SJSA1 (cell line): Measurements from ENCODE around the gene MTA2. TPM values are rescaled to one million over a fixed set of nuclear protein-coding genes. Genes with fewer than 3 reads are reported as not detected.
"Not testable (repeated sequence)": the region's sequence is repeated elsewhere in the genome, so short reads cannot be mapped to it uniquely, and the experiment has no call there.

Source experiments
- DNase-seq, 2 experiments: peaks; one replicate each; pipeline ENCODE4 v3.0.0-alpha.2; 2015 to 2020; ENCODE audit warnings: low spot score in 2 of 2, low read depth in 1 of 2
- H3K27ac ChIP-seq: fragments of 250-450 bp; sonication (Bioruptor Pico); 2 replicates; pipeline ENCODE4 v1.5.1; 2020; ENCODE audit warnings: mild to moderate bottlenecking, moderate library complexity
- H3K27me3 ChIP-seq: fragments of 250-450 bp; sonication (Bioruptor Pico); replicated peaks from 2 replicates; pipeline ENCODE4 v1.5.1; 2020; ENCODE audit warnings: mild to moderate bottlenecking, moderate library complexity
- H3K36me3 ChIP-seq: fragments of 250-450 bp; sonication (Bioruptor Pico); 2 replicates; pipeline ENCODE4 v1.5.1; 2020; ENCODE audit warnings: mild to moderate bottlenecking
- H3K4me1 ChIP-seq: fragments of 250-450 bp; sonication (Bioruptor Pico); replicated peaks from 2 replicates; pipeline ENCODE4 v1.6.1; 2021; ENCODE audit warnings: mild to moderate bottlenecking
- H3K4me3 ChIP-seq: fragments of 250-450 bp; sonication (Bioruptor Pico); 2 replicates; pipeline ENCODE4 v1.5.1; 2020; ENCODE audit warnings: mild to moderate bottlenecking
- H3K9me3 ChIP-seq: fragments of 250-450 bp; sonication (Bioruptor Pico); replicated peaks from 2 replicates; pipeline ENCODE4 v1.5.1; 2020; ENCODE audit warnings: mild to moderate bottlenecking
- total RNA-seq: library from RNA; depleted of rRNA; stranded (reverse); fragments of >200 nt; shearing (Covaris generic); gene quantifications from 2 replicates; pipeline ENCODE4 v1.2.3, GENCODE V29; 2014

MTA2 gene
- total RNA-seq, 1 experiment from 2014 or later: 214 TPM

DNA sequence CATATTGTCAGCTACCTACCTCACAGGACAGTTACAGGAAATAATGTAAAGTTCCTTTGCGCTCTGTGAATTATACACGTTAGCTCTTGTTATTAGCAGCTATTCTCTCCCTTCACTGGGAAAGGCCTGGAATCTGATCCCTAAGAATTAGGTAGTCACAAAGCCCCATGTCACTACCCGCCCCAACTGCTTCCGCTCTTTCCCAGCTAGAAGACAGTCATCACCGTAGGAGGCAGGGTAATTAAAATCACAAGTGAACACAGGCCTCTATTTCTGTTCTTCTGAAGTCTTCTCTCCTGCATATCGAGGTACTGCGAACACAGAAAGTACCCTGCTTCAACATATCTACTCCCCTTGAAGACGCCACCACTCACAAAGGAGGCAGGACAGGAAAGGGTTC, 42.5 kb downstream of the MTA2 start:
- no peak overlapping the region for H3K27ac ChIP-seq
- H3K4me3 ChIP-seq: no peak overlapping the region
- peaks cover 61% of the 10 kb centered on the region for H3K4me1 ChIP-seq
- no peaks in the 10 kb centered on the region for H3K9me3 ChIP-seq
- no peak for DNase-seq
- peaks cover 77% of the 10 kb centered on the region for H3K36me3 ChIP-seq
- H3K27me3 ChIP-seq: no peaks in the 10 kb centered on the region

DNA sequence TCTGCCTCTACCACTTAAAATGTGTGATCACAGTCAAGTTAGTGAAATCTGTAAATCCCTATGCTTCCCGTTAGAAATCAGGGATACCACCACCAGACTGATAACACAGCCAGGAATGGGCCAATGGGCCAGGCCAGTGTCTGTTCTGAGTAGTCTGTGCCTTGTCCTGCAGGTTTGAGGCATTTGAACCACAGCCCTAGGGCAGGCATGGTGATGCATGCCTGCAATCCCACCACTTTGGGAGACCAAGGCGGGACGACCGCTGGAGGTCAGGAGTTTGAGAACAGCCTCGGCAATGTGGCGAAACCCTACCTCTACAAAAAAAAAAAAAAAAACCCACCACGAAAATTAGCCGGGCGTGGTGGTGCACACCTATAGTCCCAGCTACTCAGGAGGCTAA, 43.0 kb downstream of the MTA2 start:
- Histone ChIP-seq H3K9me3 (no peaks in the 10 kb centered on the region), H3K36me3 (peaks cover 72% of the 10 kb centered on the region), H3K4me3 (no peak overlapping the region), H3K27ac (no peak overlapping the region), H3K4me1 (peaks cover 67% of the 10 kb centered on the region), H3K27me3 (no peaks in the 10 kb centered on the region)
- DNase-seq: no peak

DNA sequence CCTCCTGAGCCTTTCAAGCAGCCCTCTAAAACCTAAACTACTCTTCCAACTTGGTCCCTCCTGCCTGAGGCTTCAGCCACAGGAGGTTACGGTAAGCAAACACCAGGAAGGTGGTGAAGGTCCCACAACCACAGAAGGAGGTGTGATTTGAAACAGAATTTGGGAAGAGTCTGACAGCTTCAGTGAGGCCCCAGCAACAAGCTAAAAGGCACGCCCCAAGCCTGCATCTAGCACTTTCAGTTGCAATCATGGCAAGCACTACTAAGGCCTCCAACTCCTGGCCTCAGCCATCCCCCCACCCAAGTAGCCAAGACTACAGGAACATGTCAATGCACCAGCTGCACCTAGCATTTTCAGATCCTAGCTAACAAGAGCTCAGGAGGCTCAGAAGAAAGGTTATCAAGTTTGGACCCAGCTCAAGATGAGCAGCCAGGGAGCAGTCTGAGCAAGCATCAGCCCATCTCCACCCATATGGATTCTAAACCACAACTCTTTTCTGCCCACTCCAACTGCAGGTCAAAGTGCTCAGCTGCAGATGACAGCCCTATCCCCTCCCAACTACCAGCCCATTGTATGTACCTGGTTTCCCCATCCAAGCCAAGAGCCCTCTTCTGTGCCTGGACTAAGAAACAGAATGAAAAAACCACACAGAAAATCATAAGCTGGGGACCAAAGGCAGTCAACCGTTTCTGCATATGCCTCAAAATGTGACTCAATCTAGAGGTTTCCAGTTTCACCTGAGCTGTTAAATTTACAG, 44.6 kb downstream of the MTA2 start:
- peaks cover 83% of the 10 kb centered on the region for H3K4me1 ChIP-seq
- H3K36me3 ChIP-seq: peaks cover 55% of the 10 kb centered on the region
- peak overlapping the region; percentile 96 for H3K27ac ChIP-seq
- no peaks in the 10 kb centered on the region for H3K27me3 ChIP-seq
- no peak overlapping the region for H3K4me3 ChIP-seq
- H3K9me3 ChIP-seq: no peaks in the 10 kb centered on the region
- no peak for DNase-seq

DNA sequence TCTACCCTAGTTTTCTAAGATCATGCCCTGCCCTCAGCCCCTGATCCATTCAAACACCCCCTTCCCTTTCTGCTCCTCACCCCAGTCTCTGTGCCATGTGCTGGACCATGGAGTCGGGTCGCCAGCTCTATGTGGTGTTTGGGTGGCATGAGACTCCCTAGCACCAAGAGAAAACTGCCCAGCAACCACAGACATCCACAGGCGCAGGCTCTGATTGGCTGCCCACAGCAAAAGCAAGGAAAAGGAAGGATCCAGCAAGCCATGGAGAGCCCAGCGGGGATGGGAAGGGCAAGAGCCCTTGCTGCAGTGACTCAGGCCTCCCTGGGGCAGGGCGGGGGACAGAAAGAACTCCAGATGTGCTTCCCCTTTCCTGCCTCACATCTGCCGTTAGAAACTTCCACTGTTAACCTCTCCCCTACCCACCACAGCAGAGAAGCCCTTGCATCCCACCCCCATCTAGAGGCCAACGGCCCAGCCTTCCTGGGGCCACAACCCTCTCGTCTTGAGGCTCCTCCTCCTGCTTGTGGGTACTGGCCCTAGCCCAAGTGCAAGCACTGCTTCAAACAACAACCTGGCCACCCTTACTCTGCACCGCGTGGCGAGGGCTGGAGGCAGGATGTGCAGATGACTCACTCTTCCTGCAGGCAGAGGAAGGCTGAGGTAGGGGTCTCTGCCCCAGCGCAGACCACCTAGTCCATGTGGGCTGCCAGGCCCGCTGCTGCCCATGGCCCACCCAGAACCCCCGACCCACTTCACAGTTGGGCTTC, 45.4 kb downstream of the MTA2 start:
- DNase-seq: peak; percentile 99
- no peaks in the 10 kb centered on the region for H3K9me3 ChIP-seq
- H3K27ac ChIP-seq: peak overlapping the region; percentile 96
- H3K27me3 ChIP-seq: no peaks in the 10 kb centered on the region
- H3K36me3 ChIP-seq: peaks cover 48% of the 10 kb centered on the region
- peaks cover 85% of the 10 kb centered on the region for H3K4me1 ChIP-seq
- no peak overlapping the region for H3K4me3 ChIP-seq

DNA sequence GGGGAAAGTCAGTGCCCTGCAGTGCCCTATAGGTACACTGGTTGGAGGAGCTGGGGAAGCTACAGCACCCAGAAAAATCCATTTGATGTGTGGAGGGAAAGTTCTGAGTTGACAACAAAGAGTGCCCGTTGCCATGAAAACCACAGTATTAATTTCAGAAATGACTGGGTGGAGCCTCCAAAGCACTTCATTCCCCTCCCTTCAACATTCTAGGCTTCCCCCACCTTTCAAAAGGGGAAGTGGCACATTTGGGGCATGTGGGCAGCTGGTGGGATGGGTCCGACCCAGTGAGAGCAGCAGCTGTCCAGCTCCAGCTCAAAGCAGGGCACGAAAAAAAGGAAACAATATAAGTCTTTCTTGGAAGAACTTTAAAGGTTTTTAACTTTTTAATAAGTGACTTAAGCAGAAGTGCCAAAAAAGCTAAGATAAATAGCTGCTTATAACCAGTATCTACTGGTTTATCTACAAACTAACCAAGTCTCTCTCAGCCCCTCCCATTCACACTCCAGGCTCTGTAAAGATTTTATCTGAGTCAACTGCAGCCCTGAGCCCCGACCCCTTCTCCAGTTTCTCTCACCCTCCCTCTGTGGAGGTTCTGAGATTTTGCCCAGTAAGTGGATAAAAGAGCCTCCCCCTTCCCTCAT, 46.1 kb downstream of the MTA2 start:
- Histone ChIP-seq H3K27ac (peak overlapping the region; percentile 96), H3K9me3 (no peaks in the 10 kb centered on the region), H3K4me3 (no peak overlapping the region), H3K36me3 (peaks cover 42% of the 10 kb centered on the region), H3K4me1 (peaks cover 81% of the 10 kb centered on the region), H3K27me3 (no peaks in the 10 kb centered on the region)
- no peak for DNase-seq

DNA sequence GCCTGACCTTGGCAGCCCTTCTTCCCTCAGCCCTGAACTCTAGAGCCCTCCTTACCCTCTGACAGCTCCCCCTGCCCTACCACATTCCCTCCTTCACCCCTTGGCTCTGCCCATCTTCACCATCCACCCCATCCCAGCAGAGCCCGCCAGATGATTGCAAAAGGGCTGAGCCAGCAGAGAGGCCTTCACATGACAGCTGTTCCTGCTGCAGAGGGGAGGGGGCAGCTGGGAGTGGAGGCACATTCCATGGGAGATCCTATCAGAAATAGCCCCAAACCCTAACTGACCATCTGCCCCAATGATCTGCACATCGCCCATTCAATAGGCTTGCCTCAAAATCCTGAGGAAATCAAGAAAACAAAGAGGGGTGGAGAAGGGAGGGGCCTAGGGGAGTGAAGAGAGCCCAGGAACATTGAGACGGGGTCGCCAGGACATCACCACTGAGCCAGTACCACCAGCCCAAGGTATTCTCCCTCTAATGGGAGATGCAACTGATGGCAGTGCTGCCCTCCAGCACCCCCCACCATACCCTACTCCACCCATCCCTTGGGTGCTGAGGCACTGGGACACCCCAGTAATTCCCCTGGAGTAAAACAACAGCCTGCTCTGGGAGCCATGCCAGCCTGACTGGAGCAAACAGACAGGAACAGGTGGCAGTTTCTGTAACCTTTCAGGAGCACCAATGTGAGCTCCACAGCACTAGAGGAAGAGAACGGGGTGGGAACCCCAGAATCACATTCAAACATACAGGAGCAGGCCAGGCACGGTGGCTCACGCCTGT, 47.1 kb downstream of the MTA2 start:
- no peak for DNase-seq
- H3K36me3 ChIP-seq: peaks cover 33% of the 10 kb centered on the region
- no peaks in the 10 kb centered on the region for H3K9me3 ChIP-seq
- peak overlapping the region; percentile 96 for H3K27ac ChIP-seq
- peaks cover 70% of the 10 kb centered on the region for H3K4me1 ChIP-seq
- no peak overlapping the region for H3K4me3 ChIP-seq
- no peaks in the 10 kb centered on the region for H3K27me3 ChIP-seq

DNA sequence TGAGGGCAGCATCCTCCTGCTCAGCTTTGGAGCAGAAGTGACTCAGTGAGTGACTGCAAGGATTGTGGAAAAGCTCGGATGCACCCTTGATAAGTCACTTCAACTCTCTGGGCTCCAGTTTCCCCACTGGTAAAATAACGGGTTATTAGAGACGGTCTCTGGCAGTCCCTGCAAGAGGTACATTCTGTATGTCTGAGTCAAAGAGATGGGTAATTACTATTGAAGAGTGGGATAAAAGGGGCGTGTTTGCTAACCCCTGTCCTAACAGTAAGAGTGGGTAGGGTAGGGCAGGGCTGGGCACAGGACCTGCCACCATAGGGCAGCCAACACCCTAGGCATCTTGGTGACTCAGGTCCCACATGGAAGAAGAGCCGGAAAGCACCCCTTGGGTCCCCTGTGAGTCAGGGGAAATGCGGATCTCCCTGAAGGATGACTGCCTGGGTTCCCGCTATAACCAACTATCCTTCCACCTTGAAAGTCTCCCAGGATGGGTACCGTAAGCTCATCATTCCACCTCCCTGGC, 47.8 kb downstream of the MTA2 start:
- Histone ChIP-seq H3K4me1 (peaks cover 76% of the 10 kb centered on the region), H3K27ac (peak overlapping the region; percentile 96), H3K36me3 (peaks cover 26% of the 10 kb centered on the region), H3K4me3 (peak overlapping the region; percentile 10), H3K9me3 (no peaks in the 10 kb centered on the region), H3K27me3 (no peaks in the 10 kb centered on the region)
- DNase-seq: peak; percentile 90 to 95

DNA sequence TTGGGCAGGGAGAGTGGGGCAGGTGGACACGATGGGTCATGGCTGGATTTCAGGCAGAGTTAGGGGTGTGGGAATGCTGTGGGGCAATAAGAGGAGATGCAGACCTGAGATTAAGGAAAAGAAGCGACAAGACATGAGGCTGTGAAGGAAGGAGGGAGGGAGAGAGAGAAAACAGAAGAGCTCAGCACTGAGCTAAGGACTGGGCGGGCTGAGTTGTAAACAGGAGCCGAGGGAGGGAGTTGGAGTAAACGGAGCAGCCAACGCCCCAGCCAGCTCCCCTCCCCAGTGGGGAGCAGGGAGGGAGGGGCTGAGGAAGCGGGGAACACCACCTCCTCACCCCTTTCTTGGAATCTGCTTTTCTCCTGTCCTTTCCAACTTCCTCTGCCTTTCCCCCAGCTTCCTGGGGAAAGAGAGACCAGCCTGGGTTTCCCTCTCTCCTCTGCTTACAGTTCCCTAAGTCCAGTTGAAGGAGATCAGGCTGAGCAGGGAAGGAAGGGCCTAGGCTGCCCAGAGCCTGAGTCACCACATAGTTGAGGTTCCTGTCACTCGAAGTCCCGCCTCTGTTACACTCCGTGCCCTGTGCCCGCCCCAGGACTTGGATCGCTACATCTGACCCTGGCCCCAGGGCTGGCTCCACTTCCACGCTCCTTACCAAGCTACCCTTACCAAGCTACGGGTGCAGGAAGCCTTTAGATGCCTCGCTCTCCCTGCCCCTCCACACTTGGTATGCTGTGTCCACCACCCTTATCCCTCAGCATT, 48.4 kb downstream of the MTA2 start:
- H3K4me1 ChIP-seq: peaks cover 82% of the 10 kb centered on the region

DNA sequence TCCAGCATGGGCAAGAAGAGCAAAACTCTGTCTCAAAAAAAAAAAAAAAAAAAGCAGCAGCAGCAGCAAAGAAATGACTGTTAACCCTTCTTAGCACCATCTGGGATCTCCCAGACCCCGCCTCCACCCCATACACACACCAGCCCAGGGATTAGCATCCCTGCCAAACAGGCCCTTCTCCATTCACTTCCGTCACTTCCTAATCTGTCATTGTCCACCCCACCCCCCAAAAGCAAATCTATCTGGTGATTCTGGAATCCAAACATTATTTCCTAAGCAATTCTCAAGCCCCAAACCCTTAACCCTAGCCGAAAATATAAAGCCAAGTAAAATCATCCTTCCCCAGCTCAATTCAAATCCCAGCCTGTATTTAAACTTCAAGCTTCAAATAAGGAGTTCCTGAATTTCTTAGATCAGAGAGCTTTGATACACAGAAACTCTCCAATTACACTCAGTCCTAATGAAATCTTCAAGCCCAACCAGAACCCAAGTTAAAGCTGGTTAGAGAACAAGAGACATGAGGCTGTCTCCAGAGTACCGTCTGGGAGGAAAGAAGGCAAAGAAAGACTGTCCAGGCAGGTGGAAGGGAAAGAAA, 49.1 kb downstream of the MTA2 start:
- Histone ChIP-seq H3K9me3 (no peaks in the 10 kb centered on the region), H3K4me1 (peaks cover 84% of the 10 kb centered on the region), H3K27me3 (no peaks in the 10 kb centered on the region), H3K27ac (peak overlapping the region; percentile 96), H3K36me3 (peaks cover 13% of the 10 kb centered on the region), H3K4me3 (peak overlapping the region; percentile 10)
- DNase-seq: no peak

More for the DNA sequence above, 48.4 kb downstream of the MTA2 start:
- H3K9me3 ChIP-seq: no peaks in the 10 kb centered on the region
- no peaks in the 10 kb centered on the region for H3K27me3 ChIP-seq
- peak overlapping the region; percentile 10 for H3K4me3 ChIP-seq
- peak; percentile 98 to 100 for DNase-seq
- peaks cover 20% of the 10 kb centered on the region for H3K36me3 ChIP-seq
- H3K27ac ChIP-seq: peak overlapping the region; percentile 96

DNA sequence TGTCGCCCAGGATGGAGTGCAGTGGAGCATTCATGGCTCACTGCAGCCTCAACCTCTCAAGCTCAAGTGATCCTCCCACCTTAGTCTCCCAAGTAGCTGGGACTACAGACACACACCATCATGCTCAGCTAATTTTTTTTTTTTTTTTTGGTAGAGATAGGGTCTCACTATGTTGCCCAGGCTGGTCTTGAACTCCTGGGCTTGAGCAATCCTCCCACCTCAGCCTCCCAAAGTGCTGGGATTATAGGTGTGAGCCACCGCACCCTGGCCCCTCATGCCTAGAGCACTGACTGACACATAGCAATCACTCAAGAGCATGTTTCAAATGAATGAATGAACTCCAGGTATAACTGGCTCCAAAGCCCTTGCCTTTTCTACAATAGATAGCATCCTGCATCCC, 51.2 kb downstream of the MTA2 start:
- not testable (repeated sequence) for H3K27ac ChIP-seq, DNase-seq, H3K4me3 ChIP-seq, H3K27me3 ChIP-seq, H3K9me3 ChIP-seq
- Histone ChIP-seq H3K4me1 (peaks cover 71% of the 10 kb centered on the region), H3K36me3 (peaks cover 12% of the 10 kb centered on the region)

DNA sequence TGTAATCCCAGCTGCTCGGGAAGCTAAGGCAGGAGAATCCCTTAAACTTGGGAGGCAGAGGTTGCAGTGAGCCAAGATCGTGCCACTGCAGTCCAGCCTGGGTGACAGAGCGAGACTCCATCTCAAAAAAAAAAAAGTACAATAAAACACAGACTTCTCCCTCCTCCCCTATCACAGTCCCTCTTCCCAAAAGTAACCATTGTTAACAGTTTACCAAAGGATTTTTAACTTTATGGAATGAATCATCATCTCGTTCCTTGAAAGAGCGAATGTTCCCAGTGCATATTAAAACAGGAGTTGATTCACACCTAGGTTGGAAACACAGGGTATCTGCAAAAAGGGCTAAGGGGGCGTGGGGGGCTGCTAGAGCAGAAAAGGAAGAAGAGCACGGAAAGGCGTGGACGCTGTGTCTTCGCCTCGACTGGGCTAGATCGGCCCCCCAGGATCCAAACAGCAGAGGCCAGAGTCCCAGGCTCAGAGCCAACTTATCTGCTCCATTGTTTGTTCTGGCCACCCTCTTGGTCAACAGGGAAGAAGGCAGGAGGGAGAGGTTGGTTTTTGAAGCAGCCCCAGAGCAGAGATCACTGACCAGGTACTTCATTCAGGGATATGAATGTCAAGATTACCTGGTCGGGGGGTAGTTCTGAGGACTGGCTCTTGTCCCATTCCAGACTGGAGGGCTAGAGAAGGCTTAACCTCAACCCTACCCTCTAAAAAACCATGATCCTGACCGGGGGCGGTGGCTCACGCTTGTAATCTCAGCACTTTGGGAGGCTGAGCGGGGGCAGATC, 52.9 kb downstream of the MTA2 start:
- Histone ChIP-seq H3K4me1 (peaks cover 70% of the 10 kb centered on the region), H3K9me3 (no peaks in the 10 kb centered on the region), H3K27me3 (no peaks in the 10 kb centered on the region), H3K36me3 (peaks cover 23% of the 10 kb centered on the region), H3K4me3 (peak overlapping the region; percentile 6; the same call in 1 of the 2 replicates), H3K27ac (peak overlapping the region; percentile 27)
- peak; percentile 72 to 85 for DNase-seq
